Heart left ventricle (tissue), 13 donors: ENCODE results near the gene FAM170B.

ENCODE experiments used
- POLR2A ChIP-seq, 2 donors: fragments of 450-650 bp; IDR thresholded peaks; one replicate each; pipeline ENCODE4 v1.6.1; 2017; ENCODE audit warnings: antibody characterized with exemption in 2 of 2, mild to moderate bottlenecking in 2 of 2, moderate library complexity in 2 of 2
- TF ChIP-seq, protein P1 (sequence below), 12 donors: fragments of 200-600 bp; sonication (generic) in 4 of 12; IDR thresholded peaks; one replicate each; pipeline versions ENCODE4 v1.5.0 to v1.8.0; 2018 to 2022; ENCODE audit warnings: antibody characterized with exemption in 12 of 12, mild to moderate bottlenecking in 5 of 12
- donor health status: ischemic (EF 13 %, LVEDD 7.1; RV severe dilation, severe dysfunction).
- donor health status: DM: no; HTN: yes; CAD: no.
- donor health status: DM: no; HTN: no; CAD: no.
- donor health status: ischemic (EF 25% LVEDD 6.9; RV normal size, moderate dysfunction).
- donor health status: ischemic (EF 25% LVEDD 5.7; RV mildly dilated, moderate dysfunction).
- donor health status: ischemic (EF 35%, LVEDD 5.7; RV mildly dilated, moderate dysfunction).
- donor health status: nonischemic (EF 11% LVEDD 7.7; RV severe dilation, severe dysfunction).
- donor health status: DM: yes; HTN: yes; CAD: no.
- donor health status: PGD.
- donor health status: ischemic (EF 29% LVEDD 5.4; RV normal size, mild dysfunction).
- donor health status: nonischemic (EF 23%, LVEDD 6.1; RV moderate dilation, normal function).

DNA sequence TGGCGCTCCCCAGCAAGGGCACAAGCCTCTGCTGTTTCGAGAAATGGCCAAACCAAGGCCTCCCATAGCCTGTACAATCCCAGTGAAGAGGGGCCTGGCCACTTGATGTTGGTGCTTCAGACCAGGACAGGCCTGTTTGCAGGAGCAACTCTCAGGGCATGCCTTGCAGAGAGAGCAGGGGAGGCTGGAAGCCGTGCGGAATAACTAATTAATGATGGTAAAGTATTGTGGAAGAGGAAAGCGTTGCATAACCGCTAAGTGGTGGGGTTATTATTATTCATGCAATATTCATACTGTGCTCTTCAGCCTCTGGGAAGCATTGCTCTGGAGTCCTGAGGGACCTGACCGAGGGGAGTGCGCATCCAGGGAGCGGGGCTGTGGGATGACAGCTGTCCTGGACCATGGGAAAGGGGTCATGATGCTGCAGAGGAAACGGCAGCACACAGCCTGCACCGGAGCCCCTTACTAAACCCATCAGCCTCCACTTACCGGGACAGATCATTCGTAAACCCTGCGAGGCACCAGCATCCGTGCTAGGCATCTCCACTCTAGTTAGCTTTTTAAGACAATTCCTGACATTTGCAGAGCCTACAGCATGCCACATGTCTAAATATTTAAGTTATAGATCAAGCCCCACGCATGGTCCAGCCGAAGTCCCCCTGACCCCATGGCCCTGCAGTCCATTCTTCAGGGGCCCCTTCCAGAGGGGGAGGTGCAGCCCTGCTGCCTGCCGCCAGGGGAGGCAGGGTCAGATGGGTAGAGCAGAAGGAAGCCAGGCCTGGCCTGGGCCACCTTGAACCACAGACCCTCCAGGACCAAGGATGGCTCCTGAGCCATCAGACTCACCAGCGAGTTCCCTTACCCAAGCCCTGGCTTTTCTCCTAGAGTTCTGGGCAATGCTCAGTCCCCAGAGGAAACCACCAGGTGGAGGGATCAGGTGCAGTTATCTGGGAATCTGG, 42.8 kb upstream of the FAM170B start:
- TF ChIP-seq, protein P1, sequence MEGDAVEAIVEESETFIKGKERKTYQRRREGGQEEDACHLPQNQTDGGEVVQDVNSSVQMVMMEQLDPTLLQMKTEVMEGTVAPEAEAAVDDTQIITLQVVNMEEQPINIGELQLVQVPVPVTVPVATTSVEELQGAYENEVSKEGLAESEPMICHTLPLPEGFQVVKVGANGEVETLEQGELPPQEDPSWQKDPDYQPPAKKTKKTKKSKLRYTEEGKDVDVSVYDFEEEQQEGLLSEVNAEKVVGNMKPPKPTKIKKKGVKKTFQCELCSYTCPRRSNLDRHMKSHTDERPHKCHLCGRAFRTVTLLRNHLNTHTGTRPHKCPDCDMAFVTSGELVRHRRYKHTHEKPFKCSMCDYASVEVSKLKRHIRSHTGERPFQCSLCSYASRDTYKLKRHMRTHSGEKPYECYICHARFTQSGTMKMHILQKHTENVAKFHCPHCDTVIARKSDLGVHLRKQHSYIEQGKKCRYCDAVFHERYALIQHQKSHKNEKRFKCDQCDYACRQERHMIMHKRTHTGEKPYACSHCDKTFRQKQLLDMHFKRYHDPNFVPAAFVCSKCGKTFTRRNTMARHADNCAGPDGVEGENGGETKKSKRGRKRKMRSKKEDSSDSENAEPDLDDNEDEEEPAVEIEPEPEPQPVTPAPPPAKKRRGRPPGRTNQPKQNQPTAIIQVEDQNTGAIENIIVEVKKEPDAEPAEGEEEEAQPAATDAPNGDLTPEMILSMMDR (IDR thresholded peaks at IDR 0.05) = no peak
- TF ChIP-seq POLR2A (IDR thresholded peaks at IDR 0.05) = no peak
